ENCODE results near the gene KBTBD8. TPM values are rescaled to one million over a fixed set of nuclear protein-coding genes. Genes with fewer than 3 reads are reported as not detected.

Gene KBTBD8
- total and polyA plus RNA-seq, 9 of the 15 experiments (the other 6 are each of a cell fraction or from before 2014, with no cell fraction given) = 2.7 to 9.1 (median 5.6) TPM

DNA sequence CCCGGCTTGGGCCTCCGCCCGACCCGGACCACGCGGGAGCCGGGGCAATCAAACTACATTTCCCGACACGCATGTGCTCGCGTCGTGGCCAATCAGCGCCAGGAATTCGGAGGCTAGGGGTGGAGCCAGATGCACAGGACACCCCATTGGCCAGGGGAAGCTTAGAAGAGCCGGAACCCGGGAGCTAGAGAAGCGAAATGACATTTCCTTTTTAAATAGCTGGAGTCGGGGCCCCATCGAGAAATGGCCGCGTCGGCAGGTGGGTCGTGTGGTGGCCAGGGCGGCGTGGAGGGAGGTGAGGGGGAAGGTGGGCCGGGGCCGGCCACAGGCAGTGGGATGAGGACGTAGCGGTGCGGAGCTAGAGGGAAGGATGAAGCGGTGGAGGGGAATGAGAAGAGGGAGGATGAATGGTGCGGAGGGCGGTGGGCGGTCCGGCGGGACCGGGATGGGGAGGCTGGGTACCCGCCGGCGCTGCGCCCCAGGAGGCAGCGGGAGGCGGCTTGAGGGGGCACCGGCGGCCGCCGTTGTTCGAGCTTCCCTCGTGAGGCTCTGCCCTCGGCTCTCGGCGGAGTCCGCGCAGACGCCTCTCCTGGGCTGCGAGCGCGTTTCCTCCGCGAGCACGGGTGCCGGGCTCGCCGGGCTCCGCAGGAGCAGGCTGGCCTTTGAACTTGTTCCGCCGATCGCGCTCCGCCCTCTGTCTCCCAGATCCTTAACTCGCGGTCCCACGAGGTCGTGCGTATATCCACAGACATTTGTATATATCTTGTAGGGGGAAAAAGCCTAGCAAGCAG, at the start of gene KBTBD8 (continued):
- TF ChIP-seq ETS1 (conservative IDR thresholded peaks at IDR 0.05; ENCODE audit: control insufficient read depth, low read depth, low read length) (peak; percentile 96), AFF1 (IDR thresholded peaks at IDR 0.05; ENCODE audit: low read depth in 1 of 2, partially characterized antibody in 2 of 2) (peak in 1 of 2 experiments; percentile 93), U2AF1 (optimal IDR thresholded peaks at IDR 0.05; ENCODE audit: low read depth, low read length) (no peak), TBP (optimal IDR thresholded peaks at IDR 0.05; ENCODE audit: low read depth, low read length) (peak; percentile 50), NR2F6 (CRISPR knock-in tag; IDR thresholded peaks at IDR 0.05) (no peak), BHLHE40 (IDR thresholded peaks at IDR 0.05; ENCODE audit: low read length) (no peak), TAF9B (IDR thresholded peaks at IDR 0.05; ENCODE audit: partially characterized antibody) (no peak)
- TF ChIP-seq, protein P1, sequence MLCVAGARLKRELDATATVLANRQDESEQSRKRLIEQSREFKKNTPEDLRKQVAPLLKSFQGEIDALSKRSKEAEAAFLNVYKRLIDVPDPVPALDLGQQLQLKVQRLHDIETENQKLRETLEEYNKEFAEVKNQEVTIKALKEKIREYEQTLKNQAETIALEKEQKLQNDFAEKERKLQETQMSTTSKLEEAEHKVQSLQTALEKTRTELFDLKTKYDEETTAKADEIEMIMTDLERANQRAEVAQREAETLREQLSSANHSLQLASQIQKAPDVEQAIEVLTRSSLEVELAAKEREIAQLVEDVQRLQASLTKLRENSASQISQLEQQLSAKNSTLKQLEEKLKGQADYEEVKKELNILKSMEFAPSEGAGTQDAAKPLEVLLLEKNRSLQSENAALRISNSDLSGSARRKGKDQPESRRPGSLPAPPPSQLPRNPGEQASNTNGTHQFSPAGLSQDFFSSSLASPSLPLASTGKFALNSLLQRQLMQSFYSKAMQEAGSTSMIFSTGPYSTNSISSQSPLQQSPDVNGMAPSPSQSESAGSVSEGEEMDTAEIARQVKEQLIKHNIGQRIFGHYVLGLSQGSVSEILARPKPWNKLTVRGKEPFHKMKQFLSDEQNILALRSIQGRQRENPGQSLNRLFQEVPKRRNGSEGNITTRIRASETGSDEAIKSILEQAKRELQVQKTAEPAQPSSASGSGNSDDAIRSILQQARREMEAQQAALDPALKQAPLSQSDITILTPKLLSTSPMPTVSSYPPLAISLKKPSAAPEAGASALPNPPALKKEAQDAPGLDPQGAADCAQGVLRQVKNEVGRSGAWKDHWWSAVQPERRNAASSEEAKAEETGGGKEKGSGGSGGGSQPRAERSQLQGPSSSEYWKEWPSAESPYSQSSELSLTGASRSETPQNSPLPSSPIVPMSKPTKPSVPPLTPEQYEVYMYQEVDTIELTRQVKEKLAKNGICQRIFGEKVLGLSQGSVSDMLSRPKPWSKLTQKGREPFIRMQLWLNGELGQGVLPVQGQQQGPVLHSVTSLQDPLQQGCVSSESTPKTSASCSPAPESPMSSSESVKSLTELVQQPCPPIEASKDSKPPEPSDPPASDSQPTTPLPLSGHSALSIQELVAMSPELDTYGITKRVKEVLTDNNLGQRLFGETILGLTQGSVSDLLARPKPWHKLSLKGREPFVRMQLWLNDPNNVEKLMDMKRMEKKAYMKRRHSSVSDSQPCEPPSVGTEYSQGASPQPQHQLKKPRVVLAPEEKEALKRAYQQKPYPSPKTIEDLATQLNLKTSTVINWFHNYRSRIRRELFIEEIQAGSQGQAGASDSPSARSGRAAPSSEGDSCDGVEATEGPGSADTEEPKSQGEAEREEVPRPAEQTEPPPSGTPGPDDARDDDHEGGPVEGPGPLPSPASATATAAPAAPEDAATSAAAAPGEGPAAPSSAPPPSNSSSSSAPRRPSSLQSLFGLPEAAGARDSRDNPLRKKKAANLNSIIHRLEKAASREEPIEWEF (CRISPR knock-in tag; IDR thresholded peaks at IDR 0.05) = no peak
